CD4-positive, alpha-beta T cell treated with Interferon gamma for 1 hour (primary cell): ENCODE data around the gene PHF21A.

Source experiments
- DNase-seq: peaks from one replicate; pipeline ENCODE4 v3.0.0-alpha.2; 2020

PHF21A gene

DNA sequence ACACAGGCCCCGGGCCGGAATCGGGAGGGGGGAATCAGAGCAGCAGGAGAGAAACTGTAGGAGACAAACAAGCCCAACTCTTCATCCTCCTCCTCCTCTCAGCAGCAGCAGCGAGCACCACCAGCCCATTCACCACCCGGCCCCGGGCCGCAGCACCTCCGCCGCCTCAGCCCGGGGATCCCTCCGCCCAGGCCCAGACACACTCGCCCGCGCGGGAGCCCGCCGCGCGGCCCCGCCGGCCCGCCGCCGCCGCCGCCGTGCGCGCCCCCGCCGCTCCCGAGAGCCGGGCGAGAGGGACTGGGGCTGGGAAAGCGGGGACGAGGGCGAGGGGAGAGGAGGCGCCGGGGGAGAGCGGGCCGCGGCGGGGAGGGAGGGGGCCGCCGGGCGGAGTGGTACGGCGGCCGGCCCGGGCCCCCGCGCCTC is at the start of gene PHF21A:
Gene PHF21A (minus strand): TSS at position 154 of the 423 bp plus-strand sequence. CDS start 37,235 bp downstream, outside the sequence.
- DNase-seq, result peak; percentile 90

DNA sequence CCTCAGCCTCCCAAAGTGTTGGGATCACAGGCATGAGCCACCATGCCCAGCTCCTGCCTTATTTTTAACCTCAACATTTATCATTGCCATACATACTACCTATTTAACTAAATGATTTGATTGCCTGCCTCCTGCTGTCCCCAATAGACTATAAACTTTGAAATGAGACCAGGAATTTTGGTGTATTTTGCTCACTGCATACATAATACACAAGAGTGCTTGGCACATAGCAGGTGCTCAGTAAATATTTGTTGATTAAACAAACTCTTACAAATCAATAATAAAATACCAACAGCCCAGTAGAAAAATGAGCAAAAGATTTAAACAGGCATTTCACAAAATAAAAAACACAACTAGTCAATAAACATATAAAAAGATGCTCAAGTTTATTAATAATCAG is 49.5 kb upstream of the PHF21A start:
- DNase-seq, result no peak

DNA sequence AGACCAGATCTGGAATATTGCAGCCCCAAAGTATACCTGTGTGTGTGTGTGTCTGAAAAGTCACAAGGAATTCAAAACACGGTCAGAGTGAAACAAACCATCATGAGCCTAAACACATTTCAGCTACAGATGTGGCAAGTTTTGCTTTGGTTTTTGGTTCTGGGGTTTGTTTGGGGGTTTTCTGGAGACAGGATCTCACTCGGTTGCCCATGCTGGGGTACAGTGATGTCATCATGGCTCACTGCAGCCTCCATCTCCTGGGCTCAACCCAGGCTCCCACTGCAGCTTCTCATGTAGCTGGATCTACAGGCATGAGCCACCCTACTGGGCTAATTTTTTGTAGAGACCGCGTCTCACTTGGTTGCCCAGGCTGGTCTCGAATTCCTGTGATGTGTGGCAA is 41.4 kb upstream of the PHF21A start:
- DNase-seq, result no peak

DNA sequence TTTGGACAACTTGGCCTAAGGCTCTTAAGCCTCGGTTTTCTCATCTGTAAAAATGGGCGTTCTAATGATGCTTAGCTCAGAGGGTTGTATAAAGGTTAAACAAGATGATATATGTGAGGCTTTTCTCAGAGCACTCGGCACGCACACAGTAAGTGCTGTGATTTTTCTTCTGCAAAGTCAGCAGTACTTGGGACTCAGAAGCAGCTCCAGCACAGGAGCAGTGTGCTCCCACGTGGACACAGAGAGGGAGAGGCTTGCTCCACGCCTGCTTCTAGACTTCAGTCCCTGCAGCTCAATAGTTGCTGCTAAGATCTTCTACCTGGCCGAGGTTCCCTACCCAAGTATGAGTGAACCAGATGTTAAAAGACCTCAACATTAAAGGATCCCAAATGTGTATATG is 39.9 kb upstream of the PHF21A start:
- DNase-seq, result no peak

DNA sequence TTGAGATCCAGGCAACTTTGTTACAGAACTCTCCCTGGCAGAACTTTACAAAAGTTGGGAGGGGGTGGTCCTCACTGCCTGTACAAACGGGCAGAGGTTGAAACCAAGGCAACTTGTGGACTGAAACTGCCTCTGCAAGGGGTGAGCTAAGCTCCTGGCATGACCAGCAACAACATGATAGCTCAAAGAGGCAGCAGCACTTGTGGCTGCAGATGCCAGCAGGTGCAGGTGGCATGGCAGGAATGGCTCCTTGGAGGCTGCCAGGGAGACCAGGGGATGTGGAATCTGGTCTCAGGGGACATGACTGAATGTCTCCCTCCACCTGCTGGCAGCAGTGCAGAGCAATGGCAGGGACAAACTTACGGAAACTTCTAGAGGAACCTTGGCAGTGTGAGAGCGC is 38.8 kb upstream of the PHF21A start:
- DNase-seq, result no peak

DNA sequence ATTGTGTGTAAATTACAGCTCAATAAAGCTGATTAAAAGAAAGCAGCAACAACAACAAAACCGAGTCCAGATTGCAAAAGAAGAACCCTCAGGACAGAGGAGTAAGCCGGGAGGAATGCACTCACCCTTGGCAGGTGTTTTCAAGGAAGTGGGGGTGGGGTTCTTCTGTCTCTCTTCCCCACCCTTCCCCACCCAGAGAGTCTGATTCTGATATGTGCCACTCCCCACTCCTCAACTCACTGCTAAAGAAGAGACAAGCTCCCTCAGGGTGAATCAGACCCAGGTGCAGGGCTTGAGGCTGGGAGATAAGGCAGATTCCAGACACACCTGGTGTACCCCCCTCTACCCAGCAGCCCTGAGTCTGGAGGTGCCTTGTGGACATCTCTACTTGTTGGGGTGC is 38.4 kb upstream of the PHF21A start:
- DNase-seq, result no peak

DNA sequence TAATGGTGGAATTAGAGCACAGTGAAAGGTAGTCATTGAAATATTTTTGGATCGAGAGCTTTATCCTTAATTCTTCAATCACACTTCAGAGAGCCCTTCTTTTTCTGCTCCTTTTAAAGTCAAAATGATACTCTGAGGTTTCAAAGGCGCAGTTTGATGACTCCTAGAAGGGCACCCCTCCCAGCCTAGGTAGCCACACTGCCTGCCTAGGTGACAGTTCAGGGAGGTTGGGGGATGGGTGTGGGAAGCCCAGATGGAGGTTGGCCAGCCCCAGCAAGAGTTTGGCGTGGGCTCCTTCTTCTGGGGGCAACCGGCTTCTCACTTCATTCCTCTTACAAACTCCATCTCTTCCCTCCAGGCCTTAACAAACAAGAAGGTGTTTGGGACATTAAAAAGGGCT is 28.6 kb upstream of the PHF21A start:
- no peak for DNase-seq

DNA sequence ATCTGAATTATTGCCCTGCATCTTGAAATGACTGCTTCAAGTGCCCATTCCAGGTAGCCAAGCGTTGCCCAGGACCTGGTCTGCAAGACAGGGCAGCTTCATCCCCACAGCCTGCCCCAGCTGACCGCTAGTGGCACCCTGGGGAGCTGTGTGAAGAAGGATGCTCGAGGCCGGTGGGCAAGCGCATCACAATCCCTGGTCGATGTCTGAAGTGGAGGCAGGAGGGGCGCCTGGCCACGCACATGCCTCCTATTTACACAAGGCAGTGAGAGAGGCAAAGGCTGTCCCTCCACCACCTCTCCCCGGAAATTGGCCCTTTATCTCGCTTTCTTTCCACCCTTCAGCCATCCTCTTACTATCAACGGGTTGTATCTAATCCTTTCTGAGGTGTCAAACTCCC is 28.1 kb upstream of the PHF21A start:
- DNase-seq, result no peak

DNA sequence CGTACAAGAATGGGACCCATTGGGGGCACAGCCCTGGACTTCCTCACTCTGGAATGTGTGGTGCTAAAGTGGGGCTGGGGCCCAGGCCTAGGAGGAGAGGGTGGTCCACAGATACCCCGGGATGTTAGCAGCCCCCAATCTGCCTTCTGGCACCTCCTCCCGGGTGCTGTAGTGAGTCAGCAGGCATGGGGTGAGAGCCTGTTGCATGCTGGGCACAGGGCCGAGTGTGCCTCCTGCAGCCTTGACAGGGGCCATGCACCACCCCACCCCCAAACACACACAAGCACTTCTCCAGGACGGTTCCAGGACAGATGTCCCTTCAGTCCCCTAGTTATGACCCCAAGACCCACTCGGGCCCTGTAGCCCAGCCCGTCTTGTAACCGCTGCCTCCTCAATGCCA is 23.5 kb upstream of the PHF21A start:
- no peak for DNase-seq

DNA sequence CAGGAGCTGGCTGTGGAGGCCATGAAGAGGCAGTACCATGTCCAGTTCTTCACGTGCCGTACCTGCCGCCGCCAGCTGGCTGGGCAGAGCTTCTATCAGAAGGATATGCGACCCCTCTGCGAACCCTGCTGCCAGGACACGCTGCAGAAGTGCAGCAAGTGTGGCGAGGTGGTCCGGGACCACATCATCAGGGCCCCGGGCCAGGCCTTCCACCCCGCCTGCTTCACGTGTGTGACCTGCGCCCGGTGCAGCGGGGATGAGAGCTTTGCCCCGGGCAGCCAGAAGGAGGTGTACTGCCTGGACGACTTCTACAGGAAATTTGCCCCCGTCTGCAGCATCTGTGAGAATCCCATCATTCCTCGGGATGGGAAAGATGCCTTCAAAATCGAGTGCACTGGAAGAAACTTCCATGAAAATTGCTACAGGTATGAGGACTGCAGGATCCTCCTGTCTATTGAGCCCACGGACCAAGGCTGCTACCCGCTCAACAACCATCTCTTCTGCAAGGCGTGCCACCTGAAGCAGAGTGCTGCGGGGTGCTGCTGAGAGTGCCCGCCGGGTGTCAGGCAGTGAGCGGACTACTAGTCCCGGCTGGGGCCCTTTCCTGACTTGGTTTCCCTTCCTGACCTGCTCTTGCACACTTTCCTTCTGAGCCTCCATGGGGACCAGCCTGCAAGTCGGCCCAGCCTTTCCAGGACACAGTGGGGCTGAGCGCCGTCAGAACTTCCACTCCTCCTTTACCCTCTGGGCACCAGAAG is 22.0 kb upstream of the PHF21A start:
- no peak for DNase-seq

DNA sequence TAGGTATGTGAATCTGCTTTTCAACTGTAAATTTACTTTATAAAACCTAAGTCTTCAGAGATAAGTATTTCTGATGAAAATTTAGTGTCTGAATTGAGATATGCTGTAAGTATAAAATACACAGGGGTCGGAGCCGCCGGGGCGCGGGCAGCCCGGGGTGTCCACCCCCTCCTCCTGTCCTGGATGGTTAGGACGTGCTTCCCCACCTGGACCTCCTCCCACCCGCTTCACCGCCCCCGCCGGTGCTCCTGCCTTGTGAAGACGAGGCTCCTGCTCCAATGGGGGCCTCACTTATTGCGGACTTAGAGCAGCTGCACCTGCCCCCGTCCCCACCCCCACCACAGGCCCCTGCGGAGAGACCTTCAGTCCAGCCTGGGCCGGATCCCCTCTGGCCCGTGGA is 21.3 kb upstream of the PHF21A start:
- DNase-seq, result no peak

DNA sequence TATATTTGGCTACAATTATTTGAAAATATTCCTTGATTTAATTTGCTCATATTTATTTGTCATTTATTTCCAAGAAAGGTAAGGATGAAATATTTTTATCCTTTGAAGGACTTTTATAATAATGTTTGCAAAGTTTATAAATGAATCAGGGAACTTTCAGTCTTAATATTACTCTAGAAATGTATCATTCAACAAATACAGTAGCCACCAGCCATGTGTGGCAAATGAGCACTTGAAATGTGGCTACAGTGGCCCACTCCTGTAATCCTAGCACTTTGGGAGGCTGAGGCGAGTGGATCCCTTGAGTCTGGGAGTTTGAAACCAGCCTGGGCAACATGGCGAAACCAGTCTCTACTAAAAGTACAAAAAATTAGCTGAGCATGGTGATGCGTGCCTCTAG is 20.3 kb upstream of the PHF21A start:
- no peak for DNase-seq

DNA sequence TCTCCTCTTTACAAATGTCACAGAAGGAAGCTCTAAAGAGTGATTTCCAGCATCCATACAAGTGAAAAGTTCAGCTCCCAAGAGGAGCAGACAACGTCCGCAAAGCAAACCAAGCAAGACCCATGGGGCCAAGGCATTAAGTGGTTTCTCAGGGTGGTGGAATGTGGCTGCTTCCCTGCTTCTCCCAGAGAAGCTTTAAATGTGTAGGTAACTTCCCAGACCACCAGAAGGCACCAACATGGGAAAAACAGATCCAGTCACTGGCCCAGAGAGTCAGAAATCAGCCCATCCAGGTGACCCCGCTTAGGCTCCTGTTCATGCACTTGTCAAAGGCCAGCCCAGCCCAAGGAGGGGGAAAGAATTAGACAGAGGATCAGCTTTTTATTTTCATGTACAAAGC is 13.3 kb upstream of the PHF21A start:
- no peak for DNase-seq

DNA sequence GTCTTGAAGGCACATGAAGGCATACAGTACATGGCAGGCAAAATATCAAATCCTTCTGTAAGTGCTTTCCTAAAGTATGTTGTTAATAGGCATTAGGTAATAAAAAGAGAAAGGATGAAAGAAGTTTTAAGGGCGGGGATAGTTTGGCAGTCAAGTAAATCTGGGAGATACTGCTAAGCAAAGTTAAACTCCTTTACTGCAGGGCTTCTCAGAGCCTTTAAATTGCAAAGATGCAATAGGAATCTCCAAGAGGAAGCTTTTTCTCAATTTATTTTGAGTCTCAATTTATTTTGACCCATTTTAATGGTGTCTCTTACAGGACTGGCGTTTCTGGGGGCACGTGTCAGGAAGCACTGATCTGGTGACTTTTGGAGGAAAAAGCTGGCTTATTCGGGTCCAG is 12.8 kb upstream of the PHF21A start:
- no peak for DNase-seq

DNA sequence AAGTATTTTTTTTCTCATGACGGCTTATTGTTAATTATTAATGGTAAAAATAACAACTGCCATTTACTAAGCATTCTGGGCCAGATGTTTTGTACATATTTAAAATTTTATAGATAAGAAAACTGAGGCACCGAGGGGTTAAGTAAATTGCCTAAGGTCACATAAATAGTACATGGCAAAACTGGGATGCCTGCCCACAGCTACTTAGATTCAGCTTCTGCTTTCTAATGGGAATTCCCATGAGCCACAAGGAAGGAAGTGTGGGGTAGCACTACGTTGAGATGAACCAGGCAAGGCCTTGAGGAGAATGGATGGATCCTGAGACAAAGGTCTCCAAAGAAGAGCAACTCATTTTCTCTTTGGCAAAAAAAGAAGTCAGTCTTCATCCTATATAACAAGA is 11.9 kb upstream of the PHF21A start:
- DNase-seq, result no peak

DNA sequence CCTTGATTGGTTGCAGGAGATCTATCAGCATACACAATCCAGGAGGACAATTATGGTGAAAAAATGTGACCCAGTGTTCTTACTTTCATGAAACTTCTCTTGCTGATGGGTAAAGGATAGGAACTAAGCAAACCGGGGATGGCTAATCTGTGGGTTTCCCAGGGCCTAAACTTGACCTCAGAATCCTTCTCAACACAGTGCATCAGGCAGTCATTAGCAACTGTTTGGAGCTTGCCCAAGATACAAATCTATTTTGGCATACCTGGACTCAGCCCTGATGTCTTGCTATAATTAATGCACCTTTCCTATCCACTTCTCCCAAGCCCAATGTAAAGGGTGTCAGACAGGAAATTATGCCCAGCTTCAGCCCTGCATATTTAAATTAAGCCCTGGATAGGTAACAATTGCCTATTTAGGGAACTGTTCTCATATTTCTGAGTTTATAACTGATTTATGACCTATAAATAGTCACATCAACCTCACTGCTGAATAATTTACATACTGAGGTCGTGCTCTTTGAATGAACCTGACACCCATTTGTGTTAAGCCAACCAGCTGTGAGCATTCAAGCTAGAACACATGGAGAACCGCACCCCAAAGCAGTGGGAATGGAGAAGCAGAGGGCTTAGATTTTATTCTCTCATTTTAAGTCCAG is 9.2 kb upstream of the PHF21A start:
- DNase-seq, result no peak

DNA sequence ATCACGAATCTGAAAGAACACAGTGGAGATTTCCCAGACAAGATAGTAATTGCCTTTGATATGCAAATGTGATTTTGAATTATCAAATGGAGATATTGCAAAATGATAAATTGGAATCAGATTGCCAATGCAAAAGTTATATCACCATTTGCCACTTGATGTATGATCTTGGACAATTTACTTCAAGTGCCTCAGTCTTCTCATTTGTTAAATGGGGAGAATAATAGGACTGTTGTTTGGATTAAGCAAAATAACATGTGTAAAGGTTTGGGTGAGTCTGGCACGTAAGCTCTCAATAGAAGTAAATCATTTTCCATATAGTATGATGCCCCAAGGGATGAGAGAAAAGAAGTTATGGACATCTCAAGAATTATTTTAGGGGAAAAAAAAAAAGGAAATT is 7.9 kb upstream of the PHF21A start:
- no peak for DNase-seq

DNA sequence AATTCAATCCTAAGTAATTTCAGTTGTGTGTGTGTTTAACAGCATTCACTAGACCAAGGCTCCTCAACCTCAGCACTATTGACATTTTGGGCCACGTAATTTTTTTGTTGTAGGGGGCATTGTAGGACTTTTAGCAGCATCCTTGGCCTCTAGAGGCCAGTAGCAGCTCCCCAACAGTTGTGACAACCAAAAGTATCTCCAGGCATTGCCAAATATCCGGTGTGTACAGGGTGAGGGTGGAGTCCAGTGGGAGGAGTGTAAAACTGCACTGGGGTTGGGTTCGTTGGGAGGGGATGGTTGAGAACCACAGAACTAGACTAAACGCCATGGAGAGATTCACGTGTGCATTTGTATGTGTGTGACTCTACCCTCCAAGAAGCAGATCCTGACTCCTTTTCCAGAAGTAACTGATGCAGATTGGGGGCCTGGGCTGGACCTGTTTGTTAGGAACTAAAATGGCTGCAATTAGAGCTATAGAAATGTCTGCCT is 5.9 kb upstream of the PHF21A start:
- DNase-seq, result peak; percentile 73

DNA sequence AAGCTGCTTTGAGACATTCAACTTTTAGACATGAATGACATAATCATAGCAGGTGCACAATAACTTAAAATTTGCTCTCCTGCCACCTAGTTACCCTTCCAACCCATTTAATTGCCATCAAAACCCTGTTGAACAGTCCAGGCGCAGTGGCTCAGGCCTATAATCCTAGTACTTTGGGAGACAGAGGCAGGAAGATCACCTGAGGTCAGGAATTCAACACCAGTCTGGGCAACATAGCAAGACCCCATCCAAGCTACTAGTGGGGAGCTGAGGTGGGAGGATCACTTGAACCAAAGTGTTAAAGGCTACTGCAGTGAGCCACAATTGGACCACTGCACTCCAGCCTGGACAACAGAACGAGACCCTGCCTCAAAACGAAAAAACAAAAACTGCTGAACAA is 4.0 kb upstream of the PHF21A start:
- no peak for DNase-seq

DNA sequence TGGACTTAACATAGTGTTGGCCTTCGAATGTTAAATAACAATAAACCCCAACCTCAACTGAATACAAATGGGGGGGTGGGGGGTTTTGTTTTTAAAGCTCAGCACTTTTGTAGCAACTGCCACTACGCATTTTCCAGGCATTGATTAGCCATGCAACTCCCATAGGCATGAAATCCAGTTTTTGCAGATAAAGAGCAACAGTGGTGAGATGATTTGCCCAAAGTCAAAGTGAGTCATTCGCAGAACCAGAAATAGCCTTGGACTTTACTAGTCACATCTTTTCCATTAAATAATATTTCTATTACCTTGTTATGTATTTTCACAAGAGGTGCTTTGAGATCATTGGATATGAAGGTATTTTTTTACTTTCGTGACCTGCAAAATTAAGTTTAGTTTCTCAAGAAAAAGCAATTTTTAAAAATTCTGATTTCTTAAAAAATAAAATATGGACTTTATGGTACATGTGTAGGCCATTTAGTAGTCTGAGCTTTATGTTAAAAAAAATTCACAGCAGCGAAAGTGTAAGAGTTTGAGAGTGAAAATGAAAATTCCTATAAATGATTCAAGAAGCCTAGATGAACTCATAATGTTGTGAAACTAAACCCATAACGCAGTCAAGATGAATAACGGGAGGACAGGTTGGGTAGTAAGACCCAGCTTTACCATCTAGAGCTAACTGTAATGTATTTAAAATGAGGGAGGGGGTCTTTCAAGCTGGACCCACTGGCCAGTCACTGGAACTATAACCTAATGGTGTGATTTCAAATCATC is 1.9 kb upstream of the PHF21A start:
- no peak for DNase-seq

DNA sequence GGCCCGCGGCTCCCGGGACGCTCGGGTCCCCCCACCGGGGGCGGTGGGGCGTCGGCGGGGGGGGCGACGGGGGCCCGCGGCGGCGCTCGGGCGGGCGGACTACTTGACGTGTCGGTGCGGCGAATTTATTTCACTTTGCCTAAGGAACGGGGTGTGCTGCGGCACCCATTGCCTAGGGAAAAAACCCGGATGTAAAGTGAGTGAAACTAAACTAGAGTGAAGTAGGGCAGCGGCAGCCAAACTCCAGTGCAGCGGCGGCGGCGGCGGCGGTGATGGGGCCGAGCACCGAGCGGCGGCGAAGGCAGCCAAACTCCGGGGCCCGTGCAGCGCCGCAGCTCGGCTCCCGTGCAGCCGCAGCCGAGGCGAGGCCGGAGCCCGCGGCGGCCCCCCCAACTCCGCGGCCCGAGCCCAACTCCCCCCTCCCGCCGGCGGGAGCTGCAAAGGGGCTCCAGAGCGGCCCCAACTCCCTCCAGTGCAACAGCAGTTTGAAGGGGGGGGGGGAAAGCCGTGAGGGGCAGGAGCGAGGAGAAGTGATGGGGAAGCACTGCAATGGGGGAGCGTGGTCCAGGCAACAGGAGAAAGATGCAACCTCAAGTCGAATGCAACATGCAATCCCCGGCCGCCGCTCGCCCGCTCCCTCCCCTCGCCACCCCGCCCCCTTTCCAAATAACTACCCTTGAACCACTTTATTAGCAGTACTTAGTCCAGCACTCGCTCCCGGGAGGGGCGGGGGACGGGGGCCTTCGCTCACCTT is 647 bp upstream of the PHF21A start:
- peak; percentile 77 for DNase-seq

DNA sequence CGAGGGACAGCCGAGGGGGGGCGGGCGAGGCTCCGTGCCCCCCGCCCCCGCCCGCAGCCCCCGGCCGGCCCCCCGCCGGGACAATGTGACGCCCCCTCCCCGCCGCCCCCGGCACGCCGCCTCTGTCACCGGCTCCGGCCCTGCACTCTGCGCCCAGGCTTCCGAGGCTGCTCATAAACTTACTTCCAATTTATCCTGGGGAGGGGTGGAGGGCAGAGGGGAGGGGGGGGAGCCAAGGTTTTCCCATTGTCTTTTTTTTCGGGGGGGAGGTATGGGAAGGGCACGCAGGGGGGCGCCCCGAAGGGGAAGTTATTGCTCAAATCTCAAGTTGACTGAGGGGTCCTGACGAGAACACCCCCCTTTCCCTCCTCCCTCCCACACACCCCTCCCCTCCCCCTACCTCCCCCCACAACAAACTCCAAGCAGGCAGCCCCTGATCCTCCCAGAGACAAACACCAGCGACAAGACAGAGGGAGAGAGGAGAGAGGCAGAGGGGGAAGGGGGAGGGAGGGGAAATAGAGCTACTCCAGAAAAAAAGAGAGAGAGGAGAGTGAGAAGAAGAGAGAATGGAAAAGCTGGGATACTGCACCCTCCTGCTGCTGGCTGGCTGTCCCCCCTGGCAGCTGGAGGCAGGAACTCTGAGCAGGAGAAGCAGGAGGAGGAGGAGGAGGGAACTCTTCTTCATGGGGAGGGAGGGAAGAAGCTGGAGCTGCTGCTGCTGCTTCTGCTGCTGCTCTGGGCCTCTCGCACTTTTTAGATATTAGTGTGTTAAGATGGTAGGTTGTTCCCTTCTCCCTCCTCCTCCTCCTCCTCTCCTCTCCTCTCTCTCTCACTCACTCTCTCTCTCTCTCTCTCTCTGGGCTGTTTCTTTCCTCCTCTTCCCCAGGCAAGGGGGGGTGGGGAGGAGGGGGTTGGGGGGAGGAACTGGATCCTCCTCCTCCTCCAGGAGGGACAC is 631 bp downstream of the PHF21A start:
- DNase-seq, result no peak
